GM18873 (cell line): Measurements from ENCODE around the gene TSPAN18.

Experiments
- ATAC-seq: cut with Tn5 transposase; IDR thresholded peaks from one replicate; pipeline ENCODE4 v1.9.1; 2021; ENCODE audit warnings: mild to moderate bottlenecking, moderate library complexity, moderate number of reproducible peaks; ENCODE audit not compliant: unreplicated experiment, low FRiP score

Gene TSPAN18

GRCh38 chr11:44791316-44791925 is 64.7 kb downstream of the TSPAN18 start:
- ATAC-seq = no peak

DNA sequence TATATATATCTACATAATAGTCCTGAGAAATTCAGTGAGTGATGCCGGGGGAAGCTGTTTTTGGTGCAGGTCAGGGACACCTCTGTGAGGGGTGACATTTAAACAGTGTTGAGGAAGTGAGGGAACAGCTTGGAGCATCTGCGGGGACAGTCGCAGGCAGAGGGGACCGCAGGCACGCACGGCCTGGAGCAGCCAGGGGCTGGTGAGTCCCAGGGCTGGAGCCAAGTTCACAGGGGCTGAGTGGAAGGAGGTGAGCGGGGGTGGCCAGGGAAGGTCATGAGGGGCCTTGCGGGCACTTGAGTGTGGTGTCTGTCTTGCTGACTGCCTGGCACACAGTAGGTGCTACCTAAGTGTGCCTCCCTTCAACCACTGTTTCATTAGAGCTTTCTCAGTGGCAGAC is 65.4 kb downstream of the TSPAN18 start:
- no peak for ATAC-seq

GRCh38 chr11:44793350-44794090 is 66.8 kb downstream of the TSPAN18 start:
- ATAC-seq = no peak

DNA sequence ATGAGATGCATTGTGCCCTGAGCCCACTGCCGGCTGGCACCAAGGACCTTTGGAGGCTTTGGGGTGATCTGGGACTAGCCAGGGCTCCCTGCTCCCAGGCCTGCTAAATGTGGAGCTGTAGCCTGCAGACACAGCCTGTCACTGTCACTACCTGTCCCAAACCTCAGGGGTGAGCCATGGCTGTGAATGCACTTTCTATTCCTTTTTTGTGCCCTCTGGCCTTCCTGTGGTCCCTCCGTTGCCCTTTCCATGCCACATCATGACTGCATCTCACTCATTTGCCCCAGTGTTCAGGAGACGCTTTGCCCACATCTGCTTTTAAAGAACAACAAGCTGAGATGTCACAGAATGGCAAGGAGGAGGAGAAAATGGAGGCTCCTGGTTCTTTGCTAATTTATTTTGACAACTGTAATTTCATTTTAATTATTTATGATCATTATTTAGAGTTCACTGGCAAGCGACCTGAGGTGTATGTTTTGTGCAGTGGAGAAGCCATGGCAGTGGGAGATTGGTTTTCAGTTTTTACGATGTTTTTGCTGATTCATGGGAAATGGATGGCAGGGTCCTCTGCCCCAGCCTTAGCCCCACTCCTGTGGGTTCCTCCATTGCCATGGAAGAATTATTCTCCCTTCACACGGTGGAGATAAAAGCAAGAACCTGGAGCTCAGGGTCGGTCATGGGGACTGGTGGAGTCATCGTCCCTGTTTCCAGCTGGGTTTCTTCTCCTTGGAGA is 69.2 kb downstream of the TSPAN18 start:
- ATAC-seq = no peak

DNA sequence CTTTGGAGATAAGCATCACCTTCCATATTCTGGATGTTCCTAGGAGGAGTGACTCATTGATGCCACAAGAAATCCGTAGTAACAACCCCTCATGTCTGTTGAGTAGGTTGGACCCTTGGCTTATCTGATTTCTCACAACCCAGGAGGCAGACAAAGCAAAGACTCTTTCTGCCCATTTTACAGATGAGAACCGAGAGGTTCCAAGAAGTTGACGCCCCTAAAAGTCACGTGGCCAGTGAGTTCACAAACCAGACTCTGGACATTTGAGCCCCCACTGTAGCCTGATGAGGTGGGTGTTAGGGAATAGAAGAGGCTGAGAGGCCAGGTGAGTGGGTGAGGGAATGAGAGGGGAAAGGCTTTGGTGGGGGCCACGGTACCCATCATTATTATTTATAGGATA is 70.3 kb downstream of the TSPAN18 start:
- no peak for ATAC-seq

DNA sequence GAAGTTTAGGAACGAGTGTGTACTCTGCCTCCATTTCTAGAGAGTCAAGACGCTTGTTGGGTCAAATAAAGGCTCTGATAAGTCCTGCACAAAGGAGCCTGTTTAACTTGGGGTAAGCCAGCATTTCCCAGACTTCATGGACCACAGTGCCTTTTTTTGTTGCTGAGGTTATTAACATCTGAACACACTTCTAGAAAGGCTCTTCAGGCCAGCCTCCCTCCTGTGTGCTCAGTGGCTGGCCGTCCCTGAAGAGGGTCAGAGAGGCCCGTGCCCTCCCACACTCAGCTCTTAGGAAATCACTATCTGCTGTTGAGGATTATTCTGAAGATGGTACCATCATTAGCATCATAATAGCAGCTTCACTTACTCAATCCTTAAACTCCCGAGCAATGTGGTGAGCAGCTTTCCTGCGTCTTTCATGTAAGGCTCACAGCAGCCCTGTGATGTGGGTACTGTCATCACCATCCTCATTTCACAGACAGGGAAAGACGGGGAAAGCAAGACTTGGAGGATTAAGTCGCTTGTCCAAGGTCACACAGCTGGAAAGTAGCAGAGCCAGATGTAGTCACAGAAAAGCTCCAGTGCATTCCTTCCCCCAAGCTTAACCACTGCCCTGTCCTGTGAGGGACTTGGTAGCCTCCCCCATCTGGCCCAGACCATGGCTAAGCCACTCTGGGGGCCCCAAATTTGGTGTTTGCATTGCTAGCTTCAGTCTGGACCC is 71.3 kb downstream of the TSPAN18 start:
- no peak for ATAC-seq

GRCh38 chr11:44798607-44798972 is 71.8 kb downstream of the TSPAN18 start:
- ATAC-seq = no peak

DNA sequence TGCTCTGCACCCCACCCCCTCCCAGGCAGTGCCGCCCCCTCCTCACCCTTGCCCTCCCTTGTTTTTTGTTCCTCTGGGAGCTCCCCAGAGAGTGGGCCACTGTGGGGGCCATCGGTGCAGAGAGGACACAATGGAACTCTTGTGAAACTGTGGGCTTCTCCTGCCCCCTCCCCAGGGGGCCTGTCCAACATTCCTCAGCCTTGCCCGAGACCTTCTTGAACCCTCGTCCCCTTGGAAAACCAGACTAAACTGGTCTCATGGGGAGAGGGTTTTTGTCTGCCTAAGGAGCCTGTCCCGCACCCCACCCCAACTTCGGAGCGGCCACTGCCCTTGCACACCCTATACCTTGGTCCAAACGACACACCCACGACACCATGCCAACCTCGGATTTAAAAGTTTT is 72.2 kb downstream of the TSPAN18 start:
- ATAC-seq = no peak

DNA sequence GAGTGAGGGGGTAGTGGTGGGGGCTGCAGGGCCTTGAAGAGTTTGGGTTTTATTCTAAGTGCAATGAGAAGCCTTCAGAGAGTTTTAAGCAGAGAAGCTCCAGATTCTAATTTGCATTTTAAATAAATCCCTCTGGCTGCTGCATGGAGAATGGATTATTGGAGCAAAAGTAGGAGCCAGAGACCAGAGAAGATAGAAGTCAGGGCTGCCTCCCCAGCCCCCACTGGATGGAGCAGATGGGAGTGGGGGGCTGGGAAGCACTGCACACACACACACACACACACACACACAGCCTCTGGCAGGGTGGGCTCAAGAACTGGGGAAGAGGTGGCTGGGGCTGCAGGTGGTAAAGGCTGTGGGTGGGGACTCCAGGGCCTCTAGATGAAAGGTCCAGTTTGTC is 75.6 kb downstream of the TSPAN18 start:
- ATAC-seq = no peak

DNA sequence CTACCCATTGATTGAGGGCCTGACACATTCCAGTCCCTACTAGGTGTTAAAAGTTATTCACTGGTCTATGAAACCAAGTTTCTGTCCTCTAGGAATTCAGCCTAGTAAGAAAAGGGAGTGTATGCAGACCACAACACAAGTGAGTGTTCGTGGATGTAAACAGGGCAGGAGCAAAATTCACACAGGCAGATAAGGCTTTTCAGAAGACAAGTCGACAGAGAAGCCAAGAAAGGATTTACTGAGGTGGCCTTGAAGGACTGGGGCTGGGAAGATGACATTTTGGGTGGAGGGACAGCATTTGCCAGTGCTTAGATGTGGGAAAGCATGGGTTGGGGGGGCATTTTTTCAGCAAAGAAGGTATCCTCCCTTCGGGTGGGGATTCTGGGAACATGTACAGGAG is 76.2 kb downstream of the TSPAN18 start:
- ATAC-seq = no peak

- ATAC-seq = no peak
Measured at GRCh38 chr11:44804449-44805437, 78.0 kb downstream of the TSPAN18 start.

- no peak for ATAC-seq
Measured at GRCh38 chr11:44805596-44805995, 78.8 kb downstream of the TSPAN18 start.

- ATAC-seq = no peak
Measured at GRCh38 chr11:44808053-44808753, 81.4 kb downstream of the TSPAN18 start.

- no peak for ATAC-seq
Measured at GRCh38 chr11:44809283-44809682, 82.5 kb downstream of the TSPAN18 start.

- ATAC-seq = no peak
Measured at GRCh38 chr11:44811841-44812448, 85.2 kb downstream of the TSPAN18 start.

DNA sequence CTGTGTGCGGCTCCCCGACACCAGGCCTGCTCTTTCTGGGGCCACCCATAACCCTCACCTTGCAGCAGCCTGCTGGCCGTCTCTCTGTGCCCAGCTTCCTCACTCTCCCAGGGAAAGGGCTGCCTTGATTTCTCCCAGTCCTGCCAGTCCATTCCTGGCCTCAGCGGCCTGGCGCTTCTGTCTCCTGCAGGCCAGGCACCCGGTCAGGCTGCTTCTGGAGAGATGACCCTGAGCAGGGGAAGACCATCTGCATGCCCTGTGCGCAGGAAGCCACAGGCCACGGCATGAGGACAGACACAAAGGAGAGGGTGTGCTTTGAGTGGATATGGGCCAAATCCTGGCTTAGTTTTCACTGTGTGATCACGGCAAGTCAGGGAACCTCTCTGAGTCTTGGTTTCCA is 86.2 kb downstream of the TSPAN18 start:
- ATAC-seq = no peak

DNA sequence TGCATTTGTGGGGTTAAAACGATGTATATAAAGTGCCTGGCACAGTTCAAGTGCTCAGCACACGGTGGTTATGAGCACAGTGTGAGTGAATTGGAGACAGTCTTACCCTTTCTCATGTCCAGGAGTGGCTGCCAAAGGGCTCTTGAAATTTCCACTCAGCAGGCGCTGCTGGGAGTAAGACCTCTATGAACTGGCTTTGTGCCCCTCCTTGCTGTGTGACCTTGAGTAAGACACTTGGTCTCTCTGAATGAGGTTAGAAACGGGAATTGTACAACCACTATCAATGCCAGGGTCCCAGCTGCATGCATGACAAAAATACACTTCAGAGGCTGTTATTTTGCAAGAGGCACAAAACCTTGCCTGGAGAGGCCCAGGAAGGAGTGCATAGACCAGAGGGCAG is 86.6 kb downstream of the TSPAN18 start:
- no peak for ATAC-seq

- no peak for ATAC-seq
Measured at GRCh38 chr11:44814881-44815592, 88.3 kb downstream of the TSPAN18 start.
